ENCODE data around the gene ESPN. TPM values are rescaled to one million over a fixed set of nuclear protein-coding genes. Genes with fewer than 3 reads are reported as not detected.
"Not testable (repeated sequence)": the region's sequence is repeated elsewhere in the genome, so short reads cannot be mapped to it uniquely, and the experiment has no call there.

ESPN gene
- total RNA-seq, 2 donors from 2014 or later: 74.3 to 98.0 TPM

GRCh38 chr1:6426277-6426971 lies 1.8 kb downstream of the ESPN start:
- Histone ChIP-seq H3K4me3 (no peak overlapping the region), H3K27ac (no peak overlapping the region), H3K27me3 (peaks cover 25% of the 10 kb centered on the region), H3K9ac (ENCODE audit: low read depth in 2 of 2, low read length in 2 of 2) (no peak overlapping the region), H3K4me1 (peaks cover 6% of the 10 kb centered on the region), H3K36me3 (no peaks in the 10 kb centered on the region), H3K9me3 (no peaks in the 10 kb centered on the region)
- intact Hi-C loops (cut with DNase I): no loop called here
- no peak for TF ChIP-seq CTCF (IDR thresholded peaks at IDR 0.05)
- no peak for DNase-seq

- H3K36me3 ChIP-seq: no peaks in the 10 kb centered on the region
- no peak overlapping the region for H3K4me3 ChIP-seq
- no peaks in the 10 kb centered on the region for H3K9me3 ChIP-seq
- intact Hi-C loops (cut with DNase I): no loop called here
- H3K27me3 ChIP-seq: peaks cover 22% of the 10 kb centered on the region
- H3K4me1 ChIP-seq: peaks cover 6% of the 10 kb centered on the region
- no peak for TF ChIP-seq CTCF (IDR thresholded peaks at IDR 0.05)
- no peak overlapping the region for H3K27ac ChIP-seq
- no peak for DNase-seq
- peak overlapping the region in 1 of 2 donors; percentile 40 for H3K9ac ChIP-seq (ENCODE audit: low read depth in 2 of 2, low read length in 2 of 2)
These were observed 2.4 kb downstream of the ESPN start for GRCh38 chr1:6426972-6427350.

GRCh38 chr1:6427441-6428390 lies 3.1 kb downstream of the ESPN start:
- H3K9ac ChIP-seq (ENCODE audit: low read depth in 2 of 2, low read length in 2 of 2): peak overlapping the region; percentile 35 to 40

GRCh38 chr1:6428453-6428852 lies 3.9 kb downstream of the ESPN start:
- H3K4me3 ChIP-seq; H3K36me3 ChIP-seq; DNase-seq; H3K9me3 ChIP-seq; H3K27ac ChIP-seq; intact Hi-C loops (cut with DNase I); H3K4me1 ChIP-seq; H3K9ac ChIP-seq (ENCODE audit: low read depth in 2 of 2, low read length in 2 of 2): not testable (repeated sequence)
- H3K27me3 ChIP-seq: peaks cover 22% of the 10 kb centered on the region

More at GRCh38 chr1:6427441-6428390, 3.1 kb downstream of the ESPN start:
- peak overlapping the region; percentile 17 for H3K27ac ChIP-seq
- H3K4me3 ChIP-seq: no peak overlapping the region
- H3K36me3 ChIP-seq: no peaks in the 10 kb centered on the region
- no peak for TF ChIP-seq CTCF (IDR thresholded peaks at IDR 0.05)
- peaks cover 22% of the 10 kb centered on the region for H3K27me3 ChIP-seq
- intact Hi-C loops (cut with DNase I): no loop called here
- H3K9me3 ChIP-seq: no peaks in the 10 kb centered on the region
- H3K4me1 ChIP-seq: peaks cover 6% of the 10 kb centered on the region
- DNase-seq: peak; percentile 81

- H3K4me1 ChIP-seq; H3K4me3 ChIP-seq; H3K9me3 ChIP-seq; H3K9ac ChIP-seq (ENCODE audit: low read depth in 2 of 2, low read length in 2 of 2); DNase-seq; intact Hi-C loops (cut with DNase I); H3K27ac ChIP-seq; H3K27me3 ChIP-seq; H3K36me3 ChIP-seq: not testable (repeated sequence)
These were observed 5.3 kb downstream of the ESPN start for GRCh38 chr1:6429660-6430411.

GRCh38 chr1:6431645-6432579 lies 7.3 kb downstream of the ESPN start:
- H3K4me3 ChIP-seq; H3K27ac ChIP-seq; H3K9me3 ChIP-seq; H3K9ac ChIP-seq (ENCODE audit: low read depth in 2 of 2, low read length in 2 of 2); H3K4me1 ChIP-seq; H3K27me3 ChIP-seq; H3K36me3 ChIP-seq; intact Hi-C loops (cut with DNase I); DNase-seq: not testable (repeated sequence)

All from colonic mucosa (tissue), 4 donors.